NB4 (cell line): ENCODE data around the gene PRR19.

Experiments used
- MYC ChIP-seq: IDR thresholded peaks from 2 replicates; pipeline ENCODE4 v1.6.1; 2011; ENCODE audit warnings: low read depth, low read length
- POLR2A ChIP-seq: IDR thresholded peaks from 2 replicates; pipeline ENCODE4 v1.6.1; 2011; ENCODE audit warnings: mild to moderate bottlenecking; ENCODE audit not compliant: insufficient read length; ENCODE audit errors: extremely low read depth
- TF ChIP-seq, protein P1 (sequence below): IDR thresholded peaks from one replicate; pipeline ENCODE4 v1.5.1; 2012; ENCODE audit warnings: low read depth, low read length

DNA sequence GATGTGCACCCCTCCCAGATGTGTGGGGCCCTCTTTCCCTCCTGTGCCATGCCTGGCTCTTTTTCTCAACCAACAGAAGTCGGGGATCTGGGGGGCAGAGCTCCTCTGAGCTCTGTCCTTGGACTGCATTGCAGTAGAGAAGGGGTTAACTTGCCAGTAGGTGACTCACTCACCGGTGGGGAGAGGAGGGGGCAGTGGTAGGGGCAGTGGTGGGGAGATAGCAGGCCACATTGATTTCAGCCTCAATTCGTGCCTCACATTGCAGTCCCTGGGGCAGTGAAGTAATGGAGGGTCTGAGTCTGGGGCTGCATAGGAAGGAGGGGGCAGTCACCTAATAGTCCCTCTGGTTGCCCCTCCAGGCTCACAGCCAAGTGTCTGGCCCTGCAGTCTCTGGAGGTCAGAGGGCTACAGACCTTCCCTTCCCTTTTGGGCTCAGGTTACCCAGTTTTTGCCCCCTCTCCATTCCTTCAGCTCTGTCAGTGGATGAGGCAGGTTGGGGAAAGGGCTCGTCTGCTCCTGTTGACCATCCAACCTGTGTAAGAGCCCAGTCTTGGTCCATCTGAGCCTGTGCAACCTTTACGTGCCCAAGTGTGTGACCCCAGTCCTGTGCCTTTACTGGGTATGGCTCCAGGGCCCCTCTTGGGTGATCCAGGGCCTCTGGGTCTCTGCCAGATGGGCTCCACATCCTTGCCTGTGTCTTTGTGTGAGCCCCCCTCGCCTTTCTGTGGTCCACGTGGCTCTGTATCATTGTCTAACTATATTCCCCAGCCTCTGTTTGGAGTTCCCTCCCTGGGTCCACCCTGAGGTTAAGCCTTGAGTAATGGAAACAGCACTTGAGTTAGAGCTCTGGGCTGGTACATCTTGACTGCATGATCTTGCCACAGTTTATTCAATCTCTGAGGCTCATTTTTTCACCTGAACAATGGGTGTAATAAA is 19.8 kb upstream of the PRR19 start:
- TF ChIP-seq POLR2A (no peak), MYC (no peak)
- TF ChIP-seq, protein P1, sequence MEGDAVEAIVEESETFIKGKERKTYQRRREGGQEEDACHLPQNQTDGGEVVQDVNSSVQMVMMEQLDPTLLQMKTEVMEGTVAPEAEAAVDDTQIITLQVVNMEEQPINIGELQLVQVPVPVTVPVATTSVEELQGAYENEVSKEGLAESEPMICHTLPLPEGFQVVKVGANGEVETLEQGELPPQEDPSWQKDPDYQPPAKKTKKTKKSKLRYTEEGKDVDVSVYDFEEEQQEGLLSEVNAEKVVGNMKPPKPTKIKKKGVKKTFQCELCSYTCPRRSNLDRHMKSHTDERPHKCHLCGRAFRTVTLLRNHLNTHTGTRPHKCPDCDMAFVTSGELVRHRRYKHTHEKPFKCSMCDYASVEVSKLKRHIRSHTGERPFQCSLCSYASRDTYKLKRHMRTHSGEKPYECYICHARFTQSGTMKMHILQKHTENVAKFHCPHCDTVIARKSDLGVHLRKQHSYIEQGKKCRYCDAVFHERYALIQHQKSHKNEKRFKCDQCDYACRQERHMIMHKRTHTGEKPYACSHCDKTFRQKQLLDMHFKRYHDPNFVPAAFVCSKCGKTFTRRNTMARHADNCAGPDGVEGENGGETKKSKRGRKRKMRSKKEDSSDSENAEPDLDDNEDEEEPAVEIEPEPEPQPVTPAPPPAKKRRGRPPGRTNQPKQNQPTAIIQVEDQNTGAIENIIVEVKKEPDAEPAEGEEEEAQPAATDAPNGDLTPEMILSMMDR = no peak
